ENCODE data around the gene RPS6KB1. TPM values are rescaled to one million over a fixed set of nuclear protein-coding genes. Genes with fewer than 3 reads are reported as not detected.
"Not testable (repeated sequence)": the region's sequence is repeated elsewhere in the genome, so short reads cannot be mapped to it uniquely, and the experiment has no call there.

Gene RPS6KB1
- polyA plus RNA-seq, 6 donors from 2014 or later, result 13.7 to 28.2 (median 21.0) TPM

DNA sequence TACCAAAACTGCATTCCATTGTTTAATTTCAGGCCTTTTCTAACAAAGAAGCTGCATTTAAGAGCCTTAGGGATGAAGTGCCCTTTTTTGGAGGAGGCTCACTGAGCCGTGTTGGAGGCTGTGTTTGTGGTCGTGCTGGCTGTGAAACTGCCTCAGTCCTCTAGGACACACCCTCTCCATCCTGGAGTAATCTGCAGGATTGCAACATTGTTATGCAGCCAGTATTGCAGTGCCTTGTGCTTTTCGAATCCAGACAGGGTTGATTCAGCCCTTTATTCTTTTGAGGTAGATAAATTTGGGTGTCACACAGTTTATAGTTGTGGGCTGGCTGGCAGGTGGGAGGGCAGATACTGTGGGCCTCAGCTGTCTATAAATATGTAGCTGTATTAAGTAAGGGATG is 37.8 kb downstream of the RPS6KB1 start:
- H3K4me1 Mint-ChIP-seq; ATAC-seq (ENCODE audit: low read depth in 2 of 2); H3K27me3 Mint-ChIP-seq; DNase-seq; H3K9me3 Mint-ChIP-seq; H3K4me3 Mint-ChIP-seq: not testable (repeated sequence)
- Mint-ChIP-seq H3K27ac (peak overlapping the region in 1 of 6 donors; percentile 5), H3K36me3 (peaks cover 3 to 30% of the 10 kb centered on the region in 2 donors)

DNA sequence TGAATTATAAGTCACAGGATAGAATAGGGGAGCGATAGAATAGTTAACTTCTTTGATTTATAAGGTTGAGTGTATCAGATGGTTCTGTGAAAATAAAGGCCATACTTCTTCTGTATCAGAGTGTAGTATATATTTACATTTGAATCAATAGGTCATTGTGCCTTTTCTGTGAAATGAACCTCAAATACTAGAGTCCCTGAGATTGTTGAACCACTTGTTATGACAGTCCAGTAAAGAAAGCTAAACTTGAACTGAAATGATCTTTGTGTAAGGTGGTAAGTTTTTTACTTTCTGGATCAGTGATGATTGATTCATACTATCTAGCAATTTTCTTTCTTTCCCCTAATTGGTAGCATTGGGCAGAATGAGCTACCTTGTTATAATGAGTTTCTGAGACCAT is 40.4 kb downstream of the RPS6KB1 start:
- not testable (repeated sequence) for DNase-seq; H3K4me3 Mint-ChIP-seq; H3K27me3 Mint-ChIP-seq; H3K9me3 Mint-ChIP-seq; H3K27ac Mint-ChIP-seq; H3K4me1 Mint-ChIP-seq; ATAC-seq (ENCODE audit: low read depth in 2 of 2)
- peaks cover 0 to 27% of the 10 kb centered on the region in 2 donors for H3K36me3 Mint-ChIP-seq

DNA sequence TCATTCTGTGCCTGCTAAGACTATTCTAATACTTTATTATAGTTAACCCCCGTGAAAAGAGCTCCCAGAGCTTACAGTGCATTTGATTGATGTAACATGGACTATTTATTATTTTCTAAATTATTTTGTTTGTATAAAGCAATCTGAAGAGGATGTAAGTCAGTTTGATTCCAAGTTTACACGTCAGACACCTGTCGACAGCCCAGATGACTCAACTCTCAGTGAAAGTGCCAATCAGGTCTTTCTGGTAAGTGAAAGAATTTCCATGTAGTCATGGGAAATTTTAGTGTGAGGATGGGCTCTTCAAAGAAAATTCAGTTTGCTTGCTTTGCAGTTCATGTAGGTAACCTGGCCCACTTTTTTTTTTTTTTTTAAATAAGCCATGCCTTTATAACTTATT is 47.8 kb downstream of the RPS6KB1 start:
- H3K27me3 Mint-ChIP-seq, result not testable (repeated sequence)

DNA sequence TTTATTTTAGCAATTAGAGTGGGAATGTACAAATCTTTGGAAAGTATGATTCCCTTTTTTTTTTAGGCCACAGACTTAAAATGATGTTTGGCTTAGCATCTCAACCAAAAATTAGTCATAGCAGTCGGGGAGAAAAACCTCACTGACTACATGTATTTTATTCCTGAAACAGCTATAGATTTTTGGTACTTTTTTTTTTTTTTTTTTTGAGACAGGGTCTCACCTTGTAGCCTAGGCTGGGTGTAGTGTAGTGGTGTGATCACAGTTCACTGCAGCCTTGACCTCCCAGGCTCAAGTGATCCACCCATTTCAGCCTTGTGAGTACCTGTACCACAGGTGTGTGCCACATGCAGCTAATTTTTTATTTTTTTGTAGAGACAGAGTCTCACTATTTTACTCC is 48.2 kb downstream of the RPS6KB1 start:
- Mint-ChIP-seq H3K9me3 (no peaks in the 10 kb centered on the region), H3K27ac (no peak overlapping the region), H3K4me3 (no peak overlapping the region), H3K36me3 (peaks cover 11 to 13% of the 10 kb centered on the region in 2 donors), H3K27me3 (no peaks in the 10 kb centered on the region), H3K4me1 (peaks cover 0 to 4% (median 0%) of the 10 kb centered on the region in 3 donors)
- DNase-seq, result no peak
- ATAC-seq (ENCODE audit: low read depth in 2 of 2), result no peak

More for the DNA sequence above, 47.8 kb downstream of the RPS6KB1 start:
- not testable (repeated sequence) for H3K36me3 Mint-ChIP-seq; H3K4me3 Mint-ChIP-seq; H3K4me1 Mint-ChIP-seq; DNase-seq; ATAC-seq (ENCODE audit: low read depth in 2 of 2); H3K27ac Mint-ChIP-seq; H3K9me3 Mint-ChIP-seq

DNA sequence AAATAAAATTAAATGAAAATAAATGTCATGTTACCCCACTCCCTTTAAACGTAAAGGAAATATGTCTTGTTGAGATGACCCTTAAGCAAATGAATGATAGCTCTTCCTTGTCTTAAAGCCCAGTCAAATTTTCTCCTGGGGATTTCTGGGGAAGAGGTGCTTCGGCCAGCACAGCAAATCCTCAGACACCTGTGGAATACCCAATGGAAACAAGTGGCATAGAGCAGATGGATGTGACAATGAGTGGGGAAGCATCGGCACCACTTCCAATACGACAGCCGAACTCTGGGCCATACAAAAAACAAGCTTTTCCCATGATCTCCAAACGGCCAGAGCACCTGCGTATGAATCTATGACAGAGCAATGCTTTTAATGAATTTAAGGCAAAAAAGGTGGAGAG is 53.5 kb downstream of the RPS6KB1 start:
- Mint-ChIP-seq H3K36me3 (peaks cover 12 to 14% of the 10 kb centered on the region in 2 donors), H3K27ac (peak overlapping the region in 1 of 6 donors; percentile 36)
- not testable (repeated sequence) for ATAC-seq (ENCODE audit: low read depth in 2 of 2); H3K9me3 Mint-ChIP-seq; H3K4me3 Mint-ChIP-seq; H3K4me1 Mint-ChIP-seq; H3K27me3 Mint-ChIP-seq; DNase-seq

DNA sequence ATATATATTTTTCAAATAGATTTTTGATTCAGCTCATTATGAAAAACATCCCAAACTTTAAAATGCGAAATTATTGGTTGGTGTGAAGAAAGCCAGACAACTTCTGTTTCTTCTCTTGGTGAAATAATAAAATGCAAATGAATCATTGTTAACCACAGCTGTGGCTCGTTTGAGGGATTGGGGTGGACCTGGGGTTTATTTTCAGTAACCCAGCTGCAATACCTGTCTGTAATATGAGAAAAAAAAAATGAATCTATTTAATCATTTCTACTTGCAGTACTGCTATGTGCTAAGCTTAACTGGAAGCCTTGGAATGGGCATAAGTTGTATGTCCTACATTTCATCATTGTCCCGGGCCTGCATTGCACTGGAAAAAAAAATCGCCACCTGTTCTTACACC is 54.4 kb downstream of the RPS6KB1 start:
- not testable (repeated sequence) for H3K9me3 Mint-ChIP-seq; DNase-seq; H3K27me3 Mint-ChIP-seq; ATAC-seq (ENCODE audit: low read depth in 2 of 2); H3K4me3 Mint-ChIP-seq; H3K4me1 Mint-ChIP-seq
- peaks cover 12 to 14% of the 10 kb centered on the region in 2 donors for H3K36me3 Mint-ChIP-seq
- H3K27ac Mint-ChIP-seq, result peak overlapping the region in 2 of 6 donors; percentile 31 to 54

DNA sequence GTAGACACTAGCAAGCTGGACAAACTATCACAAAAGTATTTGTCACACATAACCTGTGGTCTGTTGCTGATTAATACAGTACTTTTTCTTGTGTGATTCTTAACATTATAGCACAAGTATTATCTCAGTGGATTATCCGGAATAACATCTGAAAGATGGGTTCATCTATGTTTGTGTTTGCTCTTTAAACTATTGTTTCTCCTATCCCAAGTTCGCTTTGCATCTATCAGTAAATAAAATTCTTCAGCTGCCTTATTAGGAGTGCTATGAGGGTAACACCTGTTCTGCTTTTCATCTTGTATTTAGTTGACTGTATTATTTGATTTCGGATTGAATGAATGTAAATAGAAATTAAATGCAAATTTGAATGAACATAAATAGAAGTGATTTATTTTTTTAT is 57.1 kb downstream of the RPS6KB1 start:
- Mint-ChIP-seq H3K27ac (peak overlapping the region in 1 of 6 donors; percentile 30), H3K4me1 (peaks cover 0 to 9% (median 0%) of the 10 kb centered on the region in 3 donors), H3K36me3 (peaks cover 12 to 14% of the 10 kb centered on the region in 2 donors), H3K27me3 (no peaks in the 10 kb centered on the region), H3K9me3 (no peaks in the 10 kb centered on the region), H3K4me3 (no peak overlapping the region)
- DNase-seq, result no peak
- no peak for ATAC-seq (ENCODE audit: low read depth in 2 of 2)

DNA sequence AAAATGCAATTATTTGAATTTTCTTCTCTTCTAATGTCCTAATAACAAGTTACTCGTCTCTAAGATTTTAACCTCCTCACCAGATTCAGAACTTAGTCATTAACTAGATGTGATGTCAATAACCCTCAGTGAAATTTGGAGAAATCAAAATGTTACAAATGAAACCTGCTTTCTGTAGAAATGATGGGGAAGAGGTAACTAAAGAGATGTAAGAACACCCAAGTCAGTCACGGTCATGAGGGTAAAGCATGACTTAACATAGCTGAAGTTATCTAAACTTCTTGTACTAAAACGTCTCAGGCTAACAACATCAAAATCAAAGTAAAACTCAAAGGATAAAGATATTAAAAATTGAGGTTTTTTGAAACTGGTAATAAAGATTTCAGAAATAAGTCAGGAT is 61.9 kb downstream of the RPS6KB1 start:
- ATAC-seq (ENCODE audit: low read depth in 2 of 2) (no peak), DNase-seq (no peak)
- no peaks in the 10 kb centered on the region for H3K9me3 Mint-ChIP-seq
- H3K4me1 Mint-ChIP-seq, result peaks cover 0 to 8% (median 5%) of the 10 kb centered on the region in 3 donors
- no peak overlapping the region for H3K4me3 Mint-ChIP-seq
- H3K27ac Mint-ChIP-seq, result peak overlapping the region in 1 of 6 donors; percentile 27
- peaks cover 0 to 17% of the 10 kb centered on the region in 2 donors for H3K36me3 Mint-ChIP-seq
- no peaks in the 10 kb centered on the region for H3K27me3 Mint-ChIP-seq

DNA sequence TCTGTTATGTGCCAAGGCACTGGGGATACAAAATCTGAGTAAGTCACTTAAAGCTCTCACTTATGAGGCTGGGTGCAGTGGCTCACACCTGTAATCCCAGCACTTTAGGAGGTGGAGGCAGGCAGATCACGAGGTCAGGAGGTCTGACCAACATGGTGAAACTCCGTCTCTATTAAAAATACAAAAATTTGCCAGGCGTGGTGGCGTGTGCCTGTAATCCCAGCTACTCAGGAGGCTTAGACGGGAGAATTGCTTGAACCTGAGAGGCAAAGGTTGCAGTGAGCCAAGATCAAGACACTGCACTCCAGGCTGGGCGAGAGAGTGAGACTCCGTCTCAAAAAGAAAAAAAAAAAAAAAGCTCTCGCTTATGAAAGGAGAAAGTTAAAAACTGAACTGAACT is 66.7 kb downstream of the RPS6KB1 start:
- H3K27ac Mint-ChIP-seq, result peak overlapping the region in 1 of 6 donors; percentile 36
- not testable (repeated sequence) for H3K4me3 Mint-ChIP-seq; ATAC-seq (ENCODE audit: low read depth in 2 of 2); H3K27me3 Mint-ChIP-seq; H3K9me3 Mint-ChIP-seq; DNase-seq
- peaks cover 4 to 31% (median 12%) of the 10 kb centered on the region in 3 donors for H3K4me1 Mint-ChIP-seq
- peaks cover 0 to 17% of the 10 kb centered on the region in 2 donors for H3K36me3 Mint-ChIP-seq

DNA sequence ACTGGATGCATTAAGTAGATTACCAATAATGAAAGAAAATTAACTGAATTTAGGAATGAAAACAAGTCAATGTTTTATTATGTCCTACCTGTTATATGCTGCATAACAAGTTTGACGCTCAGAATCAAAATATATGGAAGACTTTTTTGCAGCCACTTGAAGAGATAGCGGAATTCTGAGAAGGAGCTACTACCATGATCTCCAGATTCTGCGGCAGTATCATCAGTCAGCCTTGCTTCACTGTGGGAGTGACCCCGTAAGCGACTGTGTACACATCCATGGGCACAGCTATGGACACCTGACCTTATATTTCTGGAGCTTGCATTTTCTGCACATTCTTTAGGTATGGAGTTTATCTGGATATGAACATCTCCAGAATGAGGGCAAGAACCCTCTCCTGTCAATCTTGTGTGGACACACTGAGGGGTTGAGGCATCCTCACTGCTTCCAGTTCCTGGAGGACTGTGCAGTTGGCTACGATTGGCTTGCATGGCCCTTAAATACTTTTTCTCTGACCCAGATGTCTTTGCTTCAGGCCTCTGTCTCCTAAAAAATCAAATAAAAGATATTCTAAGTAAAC is 69.9 kb downstream of the RPS6KB1 start:
- H3K4me1 Mint-ChIP-seq, result peaks cover 8 to 41% (median 18%) of the 10 kb centered on the region in 3 donors
- ATAC-seq (ENCODE audit: low read depth in 2 of 2), result no peak
- peak overlapping the region in 1 of 6 donors; percentile 49 for H3K27ac Mint-ChIP-seq

DNA sequence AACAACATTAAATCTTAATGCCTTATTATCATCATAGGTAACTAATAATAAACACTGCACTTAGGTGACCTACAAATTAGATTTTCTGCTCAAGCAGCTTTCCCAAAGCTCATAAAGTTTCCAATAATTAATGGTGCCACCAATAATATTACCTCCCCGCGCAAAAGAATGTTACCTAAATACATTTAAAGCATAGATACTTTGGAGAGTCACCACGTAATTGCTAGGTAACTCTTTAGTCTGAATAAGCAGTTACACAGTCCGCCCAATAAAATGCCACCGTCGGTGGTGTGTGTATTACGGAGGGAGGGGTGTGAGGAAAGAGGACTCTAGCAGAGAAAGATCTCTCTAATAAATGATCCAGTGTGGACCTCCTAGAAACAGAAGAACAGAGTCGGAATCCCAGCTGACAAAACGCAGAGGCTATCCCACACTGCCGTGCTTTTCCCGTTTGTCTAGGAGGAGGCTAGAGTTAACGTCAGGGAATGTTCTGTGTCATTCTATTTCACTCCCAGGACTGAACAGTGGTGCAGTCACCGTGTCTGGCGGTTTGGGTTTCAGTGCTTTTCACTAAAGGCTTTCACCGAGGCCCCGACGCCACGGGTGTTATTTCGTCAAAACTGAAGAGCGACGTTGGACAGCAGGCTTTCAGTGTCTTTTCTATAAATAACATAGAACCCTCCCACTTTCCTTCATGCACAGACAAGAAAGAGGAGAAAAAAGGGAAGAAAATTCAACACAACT is 71.0 kb downstream of the RPS6KB1 start:
- H3K27ac Mint-ChIP-seq, result peak overlapping the region; percentile 94 to 98 (median 95)
- peak; percentile 19 for DNase-seq
- peak; percentile 48 to 50 for ATAC-seq (ENCODE audit: low read depth in 2 of 2)
- peaks cover 8 to 38% (median 18%) of the 10 kb centered on the region in 3 donors for H3K4me1 Mint-ChIP-seq
- peaks cover 0 to 3% of the 10 kb centered on the region in 2 donors for H3K36me3 Mint-ChIP-seq
- H3K9me3 Mint-ChIP-seq, result no peaks in the 10 kb centered on the region
- peak overlapping the region; percentile 77 to 99 (median 96) for H3K4me3 Mint-ChIP-seq
- no peaks in the 10 kb centered on the region for H3K27me3 Mint-ChIP-seq

More for the DNA sequence above, 69.9 kb downstream of the RPS6KB1 start:
- peaks cover 0 to 7% of the 10 kb centered on the region in 2 donors for H3K36me3 Mint-ChIP-seq
- H3K27me3 Mint-ChIP-seq, result no peaks in the 10 kb centered on the region
- peak overlapping the region in 7 of 8 donors; percentile 62 to 99 (median 77) for H3K4me3 Mint-ChIP-seq
- no peak for DNase-seq
- no peaks in the 10 kb centered on the region for H3K9me3 Mint-ChIP-seq

DNA sequence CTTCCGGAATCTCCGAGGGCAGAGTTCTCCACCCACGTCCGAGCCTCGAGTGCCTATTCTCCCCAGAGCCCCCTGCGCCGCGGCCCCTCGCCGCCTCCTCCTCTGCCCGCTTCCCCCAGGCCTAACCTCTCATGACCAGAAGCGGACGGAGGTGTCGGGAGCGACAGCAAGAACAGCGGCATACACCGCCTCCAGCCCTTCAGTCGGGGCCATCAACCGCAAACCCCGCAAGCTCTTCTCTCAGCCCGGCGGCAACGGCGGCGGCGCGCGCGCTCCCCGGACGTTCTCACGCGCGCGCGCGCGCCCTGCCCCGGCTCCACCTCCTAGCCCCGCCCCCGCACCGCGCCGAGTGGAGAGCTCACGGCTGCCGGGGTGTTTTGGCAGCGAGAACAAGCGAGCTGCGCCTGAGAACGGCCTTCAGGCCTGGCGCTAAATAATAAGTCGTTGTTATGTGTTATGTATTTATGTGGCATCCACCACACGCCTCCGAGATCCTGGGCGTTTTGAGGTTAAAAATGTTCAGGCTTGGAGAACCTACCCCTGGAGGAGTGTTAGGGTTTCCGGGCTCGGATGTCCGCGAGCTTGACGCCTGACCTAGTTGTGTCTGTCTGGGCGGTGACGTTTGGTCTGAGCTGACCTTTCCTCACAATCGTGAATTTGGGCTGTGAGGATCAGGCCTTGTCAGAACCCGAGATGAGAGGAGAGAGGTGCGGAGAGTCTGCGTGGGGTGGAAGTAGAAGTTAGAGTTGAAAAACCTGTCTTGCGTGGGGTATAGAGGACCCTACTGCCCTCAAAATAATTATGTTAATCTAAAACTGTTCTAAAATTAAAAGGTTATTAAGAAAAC is 71.8 kb downstream of the RPS6KB1 start, which contains the start of gene RNFT1:
TSS of gene RNFT1 (minus strand) at position 259 of the 847 bp plus-strand sequence. CDS start at position 182, 77 bp downstream.
- no peaks in the 10 kb centered on the region for H3K9me3 Mint-ChIP-seq
- H3K27me3 Mint-ChIP-seq, result no peaks in the 10 kb centered on the region
- no peaks in the 10 kb centered on the region for H3K36me3 Mint-ChIP-seq
- peak; percentile 83 for DNase-seq
- ATAC-seq (ENCODE audit: low read depth in 2 of 2), result peak; percentile 86 to 87
- peak within 1 kb of the TSS; percentile 94 to 98 (median 95) for H3K27ac Mint-ChIP-seq
- peak within 1 kb of the TSS; percentile 77 to 99 (median 96) for H3K4me3 Mint-ChIP-seq
- peaks cover 8 to 33% (median 18%) of the 10 kb centered on the region in 3 donors for H3K4me1 Mint-ChIP-seq

DNA sequence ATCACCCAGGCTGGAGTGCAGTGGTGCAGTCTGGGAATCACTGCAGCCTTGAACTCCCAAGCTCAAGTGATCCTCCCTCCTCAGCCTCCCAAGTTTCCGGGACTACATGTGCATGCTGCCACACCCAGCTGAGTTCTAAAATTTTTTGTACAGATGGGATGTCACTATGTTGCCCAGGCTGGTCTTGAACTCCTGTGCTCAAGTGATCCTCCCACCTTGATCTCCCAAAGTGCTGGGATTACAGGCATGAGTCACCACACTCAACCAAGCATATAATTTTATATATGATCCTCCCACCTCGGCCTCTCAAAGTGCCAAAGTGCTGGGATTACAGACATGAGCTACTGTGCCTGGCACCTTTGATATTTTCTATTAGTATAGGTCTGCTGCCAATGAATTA is 78.8 kb downstream of the RPS6KB1 start:
- H3K36me3 Mint-ChIP-seq; H3K9me3 Mint-ChIP-seq; H3K4me3 Mint-ChIP-seq; H3K27ac Mint-ChIP-seq; DNase-seq; H3K27me3 Mint-ChIP-seq; H3K4me1 Mint-ChIP-seq; ATAC-seq (ENCODE audit: low read depth in 2 of 2): not testable (repeated sequence)

Measured in naive B cell (primary cell).